Measurements from ENCODE around the gene MANSC4. TPM values are rescaled to one million over a fixed set of nuclear protein-coding genes. Genes with fewer than 3 reads are reported as not detected.

MANSC4 gene
- total and polyA plus RNA-seq, 2 of the 13 experiments (the other 11 are each of a cell fraction or from before 2014, with no cell fraction given) = not detected

DNA sequence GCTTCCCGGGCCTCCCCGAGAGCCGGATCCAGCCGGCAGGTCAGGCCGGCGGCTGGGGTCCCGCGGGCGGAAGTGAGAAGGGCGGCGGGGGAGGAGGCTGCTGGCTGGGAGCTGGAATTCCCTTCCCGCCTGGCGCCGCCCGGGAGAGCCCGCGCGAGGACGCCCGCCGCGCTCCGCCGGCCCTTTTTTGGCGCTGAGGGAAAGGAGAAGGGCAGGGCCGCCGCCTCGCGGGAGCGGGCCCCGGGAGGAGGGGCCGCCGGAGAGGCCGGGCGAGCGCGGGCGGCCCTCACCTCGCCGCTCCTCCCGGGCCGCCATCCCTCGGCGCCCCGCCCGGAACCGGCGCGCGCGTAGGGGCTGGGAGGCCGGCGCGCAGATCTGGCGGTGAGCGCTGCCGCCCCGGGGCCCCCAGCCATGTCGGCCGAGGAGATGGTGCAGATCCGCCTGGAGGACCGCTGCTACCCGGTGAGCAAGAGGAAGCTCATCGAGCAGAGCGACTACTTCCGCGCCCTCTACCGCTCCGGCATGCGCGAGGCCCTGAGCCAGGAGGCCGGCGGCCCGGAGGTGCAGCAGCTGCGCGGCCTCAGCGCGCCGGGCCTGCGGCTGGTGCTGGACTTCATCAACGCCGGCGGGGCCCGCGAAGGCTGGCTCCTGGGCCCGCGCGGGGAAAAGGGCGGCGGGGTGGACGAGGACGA lies at the start of gene MANSC4, which contains the start of gene KLHL42 (continued):
- TF ChIP-seq, protein P1, sequence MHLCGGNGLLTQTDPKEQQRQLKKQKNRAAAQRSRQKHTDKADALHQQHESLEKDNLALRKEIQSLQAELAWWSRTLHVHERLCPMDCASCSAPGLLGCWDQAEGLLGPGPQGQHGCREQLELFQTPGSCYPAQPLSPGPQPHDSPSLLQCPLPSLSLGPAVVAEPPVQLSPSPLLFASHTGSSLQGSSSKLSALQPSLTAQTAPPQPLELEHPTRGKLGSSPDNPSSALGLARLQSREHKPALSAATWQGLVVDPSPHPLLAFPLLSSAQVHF (CRISPR knock-in tag; IDR thresholded peaks at IDR 0.05) = 0 out of 2 replicates have a peak, but pooled peaks have one; percentile 22
- no peak for TF ChIP-seq MYNN (CRISPR knock-in tag; IDR thresholded peaks at IDR 0.05; ENCODE audit: low read depth)
- TF ChIP-seq SRSF9 (IDR thresholded peaks at IDR 0.05; ENCODE audit: borderline replicate concordance, insufficient read depth, low read depth, low read length, poor library complexity, severe bottlenecking) = no peak
- TF ChIP-seq ERF (CRISPR knock-in tag; IDR thresholded peaks at IDR 0.05) = peak; percentile 21; the same call in 1 of the 2 replicates
- peak; percentile 73 for TF ChIP-seq KLF12 (CRISPR knock-in tag; IDR thresholded peaks at IDR 0.05; ENCODE audit: borderline replicate concordance)
- TF ChIP-seq, protein P2, sequence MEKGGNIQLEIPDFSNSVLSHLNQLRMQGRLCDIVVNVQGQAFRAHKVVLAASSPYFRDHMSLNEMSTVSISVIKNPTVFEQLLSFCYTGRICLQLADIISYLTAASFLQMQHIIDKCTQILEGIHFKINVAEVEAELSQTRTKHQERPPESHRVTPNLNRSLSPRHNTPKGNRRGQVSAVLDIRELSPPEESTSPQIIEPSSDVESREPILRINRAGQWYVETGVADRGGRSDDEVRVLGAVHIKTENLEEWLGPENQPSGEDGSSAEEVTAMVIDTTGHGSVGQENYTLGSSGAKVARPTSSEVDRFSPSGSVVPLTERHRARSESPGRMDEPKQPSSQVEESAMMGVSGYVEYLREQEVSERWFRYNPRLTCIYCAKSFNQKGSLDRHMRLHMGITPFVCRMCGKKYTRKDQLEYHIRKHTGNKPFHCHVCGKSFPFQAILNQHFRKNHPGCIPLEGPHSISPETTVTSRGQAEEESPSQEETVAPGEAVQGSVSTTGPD (CRISPR knock-in tag; IDR thresholded peaks at IDR 0.05) = no peak
- TF ChIP-seq, protein P3, sequence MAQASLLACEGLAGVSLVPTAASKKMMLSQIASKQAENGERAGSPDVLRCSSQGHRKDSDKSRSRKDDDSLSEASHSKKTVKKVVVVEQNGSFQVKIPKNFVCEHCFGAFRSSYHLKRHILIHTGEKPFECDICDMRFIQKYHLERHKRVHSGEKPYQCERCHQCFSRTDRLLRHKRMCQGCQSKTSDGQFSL (CRISPR knock-in tag; IDR thresholded peaks at IDR 0.05) = peak; percentile 46; the same call in 1 of the 2 replicates
- no peak for TF ChIP-seq PTBP1 (IDR thresholded peaks at IDR 0.05; ENCODE audit: low read depth, low read length, poor library complexity, severe bottlenecking)
- TF ChIP-seq, protein P4, sequence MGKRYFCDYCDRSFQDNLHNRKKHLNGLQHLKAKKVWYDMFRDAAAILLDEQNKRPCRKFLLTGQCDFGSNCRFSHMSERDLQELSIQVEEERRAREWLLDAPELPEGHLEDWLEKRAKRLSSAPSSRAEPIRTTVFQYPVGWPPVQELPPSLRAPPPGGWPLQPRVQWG (CRISPR knock-in tag; IDR thresholded peaks at IDR 0.05; ENCODE audit: borderline replicate concordance, low read depth) = no peak
- no peak for TF ChIP-seq RCOR2 (CRISPR knock-in tag; IDR thresholded peaks at IDR 0.05)
- TF ChIP-seq JUNB (CRISPR knock-in tag; IDR thresholded peaks at IDR 0.05; ENCODE audit: borderline replicate concordance) = no peak
- TF ChIP-seq HOXA3 (CRISPR knock-in tag; IDR thresholded peaks at IDR 0.05) = peak; percentile 19; the same call in 1 of the 2 replicates
- TF ChIP-seq SALL1 (CRISPR knock-in tag; IDR thresholded peaks at IDR 0.05) = peak; percentile 2; the same call in 1 of the 2 replicates
- TF ChIP-seq, protein P5, sequence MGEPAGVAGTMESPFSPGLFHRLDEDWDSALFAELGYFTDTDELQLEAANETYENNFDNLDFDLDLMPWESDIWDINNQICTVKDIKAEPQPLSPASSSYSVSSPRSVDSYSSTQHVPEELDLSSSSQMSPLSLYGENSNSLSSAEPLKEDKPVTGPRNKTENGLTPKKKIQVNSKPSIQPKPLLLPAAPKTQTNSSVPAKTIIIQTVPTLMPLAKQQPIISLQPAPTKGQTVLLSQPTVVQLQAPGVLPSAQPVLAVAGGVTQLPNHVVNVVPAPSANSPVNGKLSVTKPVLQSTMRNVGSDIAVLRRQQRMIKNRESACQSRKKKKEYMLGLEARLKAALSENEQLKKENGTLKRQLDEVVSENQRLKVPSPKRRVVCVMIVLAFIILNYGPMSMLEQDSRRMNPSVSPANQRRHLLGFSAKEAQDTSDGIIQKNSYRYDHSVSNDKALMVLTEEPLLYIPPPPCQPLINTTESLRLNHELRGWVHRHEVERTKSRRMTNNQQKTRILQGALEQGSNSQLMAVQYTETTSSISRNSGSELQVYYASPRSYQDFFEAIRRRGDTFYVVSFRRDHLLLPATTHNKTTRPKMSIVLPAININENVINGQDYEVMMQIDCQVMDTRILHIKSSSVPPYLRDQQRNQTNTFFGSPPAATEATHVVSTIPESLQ (CRISPR knock-in tag; conservative IDR thresholded peaks at IDR 0.05) = no peak
- TF ChIP-seq ZNF563 (CRISPR knock-in tag; IDR thresholded peaks at IDR 0.05) = 0 out of 2 replicates have a peak, but pooled peaks have one; percentile 18
- TF ChIP-seq TEAD2 (CRISPR knock-in tag; IDR thresholded peaks at IDR 0.05) = no peak
- TF ChIP-seq ZNF282 (IDR thresholded peaks at IDR 0.05; ENCODE audit: partially characterized antibody) = no peak
- TF ChIP-seq CBFB (CRISPR knock-in tag; IDR thresholded peaks at IDR 0.05) = no peak
- no peak for TF ChIP-seq ZNF577 (CRISPR knock-in tag; IDR thresholded peaks at IDR 0.05; ENCODE audit: borderline replicate concordance, low read depth)
- no peak for TF ChIP-seq SMAD3 (CRISPR knock-in tag; IDR thresholded peaks at IDR 0.05)
- TF ChIP-seq ZNF530 (CRISPR knock-in tag; IDR thresholded peaks at IDR 0.05; ENCODE audit: low read depth) = no peak
- peak; percentile 69; the same call in 1 of the 2 replicates for TF ChIP-seq ZNF709 (CRISPR knock-in tag; IDR thresholded peaks at IDR 0.05)
- no peak for TF ChIP-seq GTF2F1 (IDR thresholded peaks at IDR 0.05; ENCODE audit: low read length)
- no peak for TF ChIP-seq ZNF121 (CRISPR knock-in tag; IDR thresholded peaks at IDR 0.05)
